CD4-positive, alpha-beta T cell (primary cell): Measurements from ENCODE around the gene RNF222. TPM values are rescaled to one million over a fixed set of nuclear protein-coding genes. Genes with fewer than 3 reads are reported as not detected.

ENCODE experiments used
- ATAC-seq: fragments of 200-7000 bp; cut with Tn5 transposase; one replicate; pipeline ENCODE4 v1.10.0; 2022; ENCODE audit warnings: mild to moderate bottlenecking; ENCODE audit not compliant: poor library complexity
- CTCF ChIA-PET: fragments of 350-600 bp; sonication (Branson Sonifier 250); formaldehyde crosslinking; loops from one replicate; lab custom pipeline; 2021; ENCODE audit warnings: antibody characterized with exemption, inconsistent platforms; lab: Charles Lee
- POLR2A ChIA-PET: fragments of 350-600 bp; sonication (Branson Sonifier 250); formaldehyde crosslinking; loops from one replicate; lab custom pipeline; 2021; ENCODE audit warnings: antibody characterized with exemption, inconsistent platforms; lab: Charles Lee
- DNase-seq, 14 experiments: peaks; one replicate each; pipeline ENCODE4 v3.0.0-alpha.2; 2013 to 2020; ENCODE audit warnings: mixed read lengths in 2 of 14
- H3K27ac ChIP-seq, 2 donors: one replicate each; pipeline versions ENCODE4 v1.5.1 to v1.7.0; 2013; ENCODE audit warnings: low read length in 2 of 2, low read depth in 1 of 2, mild to moderate bottlenecking in 1 of 2
- H3K27me3 ChIP-seq, 2 experiments: 1 replicate in 1 of 2; 2 replicates in 1 of 2; pipeline versions ENCODE4 v1.6.1 to v1.7.0; 2013; ENCODE audit warnings: low read length in 2 of 2, control low read depth in 1 of 2, mild to moderate bottlenecking in 1 of 2, moderate library complexity in 1 of 2; ENCODE audit not compliant: insufficient read depth in 2 of 2, control insufficient read depth in 1 of 2
- H3K36me3 ChIP-seq: one replicate; pipeline ENCODE4 v1.6.1; 2013; ENCODE audit warnings: low read length, control low read depth; ENCODE audit not compliant: insufficient read depth
- H3K4me1 ChIP-seq: one replicate; pipeline ENCODE4 v1.6.1; 2013; ENCODE audit warnings: low read length, control low read depth; ENCODE audit not compliant: insufficient read depth
- H3K4me3 ChIP-seq: one replicate; pipeline ENCODE4 v1.5.1; 2013; ENCODE audit warnings: mild to moderate bottlenecking, low read length, moderate library complexity
- H3K9me3 ChIP-seq, 2 experiments: 1 replicate in 1 of 2; 2 replicates in 1 of 2; pipeline versions ENCODE4 v1.6.1 to v1.7.0; 2013; ENCODE audit warnings: low read length in 2 of 2, mild to moderate bottlenecking in 2 of 2, control low read depth in 1 of 2, moderate library complexity in 1 of 2; ENCODE audit not compliant: control insufficient read depth in 1 of 2, insufficient read depth in 1 of 2
- H3K27ac Mint-ChIP-seq: one replicate; pipeline ENCODE4 v1.8.0; 2020; ENCODE audit warnings: mixed read lengths
- H3K27me3 Mint-ChIP-seq: one replicate; pipeline ENCODE4 v1.8.0; 2021; ENCODE audit warnings: mixed read lengths
- H3K36me3 Mint-ChIP-seq: one replicate; pipeline ENCODE4 v1.8.0; 2021; ENCODE audit warnings: low read depth, mixed read lengths
- H3K4me1 Mint-ChIP-seq: one replicate; pipeline ENCODE4 v1.8.0; 2021; ENCODE audit warnings: low read depth, mixed read lengths
- H3K4me3 Mint-ChIP-seq: one replicate; pipeline ENCODE4 v1.8.0; 2020; ENCODE audit warnings: mild to moderate bottlenecking, mixed read lengths
- H3K9me3 Mint-ChIP-seq: one replicate; pipeline ENCODE4 v1.8.0; 2020; ENCODE audit warnings: mixed read lengths
- CTCF ChIP-seq: fragments of 200-600 bp; IDR thresholded peaks from one replicate; pipeline ENCODE4 v1.8.0; 2022; ENCODE audit warnings: antibody characterized with exemption, mild to moderate bottlenecking
- intact Hi-C, 2 experiments: fragments of 100-400 bp; cut with DNase I in 1 of 2; cut with micrococcal nuclease in 1 of 2; formaldehyde crosslinking; loops; one replicate each; pipeline versions ENCODE4 v1.15.1 to v1.9.0; 2023 to 2025; cut with DNase I, micrococcal nuclease
- total RNA-seq, 174 experiments: library from RNA in 2 of 174; stranded (reverse) in 2 of 174; gene quantifications; one replicate each; pipeline ENCODE4 v1.2.3 and lab custom pipeline; 2021 to 2026

The RNF222 gene
- total RNA-seq, 2 experiments from 2014 or later: 1.2 TPM

GRCh38 chr17:8420041-8420934 is 22.7 kb upstream of the RNF222 start:
- TF ChIP-seq CTCF: no peak
- peak in 2 of 14 experiments; percentile 31 to 37 for DNase-seq
- H3K36me3 ChIP-seq: no peaks in the 10 kb centered on the region

GRCh38 chr17:8419305-8419704 is 21.7 kb upstream of the RNF222 start:
- Histone ChIP-seq H3K4me3 (no peak overlapping the region), H3K4me1 (no peaks in the 10 kb centered on the region), H3K9me3 (no peaks in the 10 kb centered on the region), H3K27me3 (peaks cover 9 to 10% of the 10 kb centered on the region in 2 experiments), H3K27ac (no peak overlapping the region), H3K36me3 (no peaks in the 10 kb centered on the region)
- no peak for TF ChIP-seq CTCF
- Mint-ChIP-seq H3K4me3 (no peak overlapping the region), H3K27me3 (peaks cover 44% of the 10 kb centered on the region), H3K27ac (no peak overlapping the region), H3K9me3 (no peaks in the 10 kb centered on the region), H3K36me3 (no peaks in the 10 kb centered on the region), H3K4me1 (no peaks in the 10 kb centered on the region)
- ChIA-PET POLR2A (no interaction called here), CTCF (no interaction called here)
- intact Hi-C loops: loop anchor here in 1 of 2 experiments (10.0 kb wide), 1 partner anchor 475 kb away; no protein-coding TSS in a partner anchor
- no peak for DNase-seq
- ATAC-seq: no peak

More at GRCh38 chr17:8420041-8420934, 22.7 kb upstream of the RNF222 start:
- H3K36me3 Mint-ChIP-seq: no peaks in the 10 kb centered on the region
- no peak for ATAC-seq
- CTCF ChIA-PET: interaction anchor here (0.6 to 1.0 kb wide), 2 partner anchors 11 to 289 kb away, joined by 3 to 4 read pairs; no protein-coding TSS in a partner anchor
- no peak overlapping the region for H3K27ac ChIP-seq
- peaks cover 48% of the 10 kb centered on the region for H3K27me3 Mint-ChIP-seq
- no peak overlapping the region for H3K4me3 Mint-ChIP-seq
- H3K27ac Mint-ChIP-seq: no peak overlapping the region
- H3K4me3 ChIP-seq: no peak overlapping the region
- H3K27me3 ChIP-seq: peaks cover 9 to 10% of the 10 kb centered on the region in 2 experiments
- no peaks in the 10 kb centered on the region for H3K4me1 ChIP-seq
- no peaks in the 10 kb centered on the region for H3K9me3 ChIP-seq
- POLR2A ChIA-PET: interaction anchor here (0.6 kb wide), 1 partner anchor 353 kb away, joined by 3 read pairs; no protein-coding TSS in a partner anchor
- H3K4me1 Mint-ChIP-seq: no peaks in the 10 kb centered on the region
- no peaks in the 10 kb centered on the region for H3K9me3 Mint-ChIP-seq
- intact Hi-C loops: no loop called here

- intact Hi-C loops: loop anchor here in 1 of 2 experiments (10.0 kb wide), 1 partner anchor 476 kb away; no protein-coding TSS in a partner anchor
- DNase-seq (no peak), ATAC-seq (no peak)
- TF ChIP-seq CTCF: no peak
- no peaks in the 10 kb centered on the region for H3K9me3 ChIP-seq
- peaks cover 44% of the 10 kb centered on the region for H3K27me3 Mint-ChIP-seq
- peaks cover 9 to 10% of the 10 kb centered on the region in 2 experiments for H3K27me3 ChIP-seq
- no peaks in the 10 kb centered on the region for H3K9me3 Mint-ChIP-seq
- CTCF ChIA-PET: no interaction called here
- no peak overlapping the region for H3K27ac Mint-ChIP-seq
- H3K4me3 Mint-ChIP-seq: no peak overlapping the region
- H3K36me3 Mint-ChIP-seq: no peaks in the 10 kb centered on the region
- no peaks in the 10 kb centered on the region for H3K36me3 ChIP-seq
- H3K27ac ChIP-seq: no peak overlapping the region
- H3K4me1 Mint-ChIP-seq: peaks cover 3% of the 10 kb centered on the region
- no peak overlapping the region for H3K4me3 ChIP-seq
- POLR2A ChIA-PET: no interaction called here
- H3K4me1 ChIP-seq: peaks cover 1% of the 10 kb centered on the region
These were observed 20.8 kb upstream of the RNF222 start for GRCh38 chr17:8418471-8418870.
